GM21515 (cell line): Measurements from ENCODE around the gene STON2.
"Not testable (repeated sequence)": the region's sequence is repeated elsewhere in the genome, so short reads cannot be mapped to it uniquely, and the experiment has no call there.

Experiments used
- ATAC-seq: cut with Tn5 transposase; IDR thresholded peaks from one replicate; pipeline ENCODE4 v1.9.1; 2021; ENCODE audit not compliant: unreplicated experiment

STON2 gene

DNA sequence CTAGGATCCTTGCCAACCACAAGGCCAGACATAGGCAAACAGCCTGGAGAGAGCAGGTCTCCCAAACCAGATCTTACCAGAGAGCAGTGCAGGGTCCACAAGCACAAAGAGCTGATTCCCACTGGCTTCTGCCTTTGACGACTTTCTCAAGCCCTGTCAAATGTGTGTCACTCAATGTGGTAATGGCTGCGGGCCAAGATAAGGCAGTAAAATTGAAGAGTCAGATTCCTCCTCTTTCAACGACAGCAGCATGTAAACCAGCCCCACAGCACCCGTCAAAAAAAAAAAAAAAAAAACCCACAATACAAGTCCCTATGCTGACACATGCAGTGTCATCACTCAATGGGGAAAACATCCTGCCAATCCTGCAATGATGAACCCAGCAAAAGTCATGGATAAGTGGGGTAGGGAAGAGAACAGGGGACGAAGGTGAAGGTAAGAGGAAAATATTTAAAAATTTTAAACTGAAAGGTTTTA is at the start of gene STON2:
STON2 (minus strand) TSS at position 123 of the 477 bp plus-strand sequence. CDS start 1,942 bp downstream, outside the sequence.
- ATAC-seq: no peak

GRCh38 chr14:81449576-81449975 is 49.5 kb upstream of the STON2 start:
- no peak for ATAC-seq

DNA sequence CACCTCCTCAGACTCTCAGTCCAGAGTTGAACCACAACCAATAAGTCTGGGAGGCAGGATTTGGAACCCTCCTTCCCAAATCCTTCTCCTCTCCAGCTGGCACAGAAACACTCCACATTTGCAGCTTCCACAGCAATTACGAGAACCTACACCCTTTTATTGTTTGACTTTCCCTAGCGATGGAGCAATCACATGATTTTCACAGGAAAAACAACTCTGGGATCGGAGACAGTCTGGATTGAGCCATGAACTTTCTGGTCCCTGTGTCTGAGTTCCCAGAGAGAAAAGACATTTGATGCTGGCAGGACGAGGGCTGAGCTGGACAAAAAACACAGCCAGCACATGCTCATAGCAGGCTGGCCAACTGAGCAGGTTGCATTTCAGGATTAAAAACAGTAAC is 49.0 kb upstream of the STON2 start:
- no peak for ATAC-seq

GRCh38 chr14:81447021-81447764 is 47.1 kb upstream of the STON2 start:
- ATAC-seq: no peak

GRCh38 chr14:81446279-81447007 is 46.3 kb upstream of the STON2 start:
- ATAC-seq: no peak

- no peak for ATAC-seq
Observed at GRCh38 chr14:81441626-81442134, 41.6 kb upstream of the STON2 start.

- no peak for ATAC-seq
Observed at GRCh38 chr14:81440041-81440440, 39.9 kb upstream of the STON2 start.

GRCh38 chr14:81437244-81437643 is 37.1 kb upstream of the STON2 start:
- no peak for ATAC-seq

- peak; percentile 77 for ATAC-seq
Observed at GRCh38 chr14:81436296-81437138, 36.4 kb upstream of the STON2 start.

GRCh38 chr14:81435391-81436295 is 35.5 kb upstream of the STON2 start:
- peak; percentile 39 for ATAC-seq

- ATAC-seq: no peak
Observed at GRCh38 chr14:81435048-81435390, 34.9 kb upstream of the STON2 start.

DNA sequence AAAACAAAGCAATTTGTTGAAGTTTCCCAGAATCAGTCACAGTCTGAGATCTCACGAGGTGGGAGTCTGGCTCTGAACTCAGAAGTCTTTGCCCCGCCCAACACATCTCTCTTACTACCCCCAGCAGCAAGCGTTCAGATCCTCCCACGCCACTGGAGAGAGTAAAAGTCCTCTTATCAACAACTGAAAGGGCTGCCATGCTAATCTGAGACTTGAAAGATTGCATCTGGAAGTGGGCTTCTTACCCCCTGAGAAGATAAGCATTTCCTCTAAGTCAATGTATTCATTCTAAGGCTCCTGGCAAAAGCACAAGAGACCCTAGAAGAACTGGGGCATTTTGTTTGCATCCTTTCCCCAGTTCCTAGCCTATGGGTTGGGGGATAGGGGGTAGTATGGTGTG is 34.1 kb upstream of the STON2 start:
- no peak for ATAC-seq

DNA sequence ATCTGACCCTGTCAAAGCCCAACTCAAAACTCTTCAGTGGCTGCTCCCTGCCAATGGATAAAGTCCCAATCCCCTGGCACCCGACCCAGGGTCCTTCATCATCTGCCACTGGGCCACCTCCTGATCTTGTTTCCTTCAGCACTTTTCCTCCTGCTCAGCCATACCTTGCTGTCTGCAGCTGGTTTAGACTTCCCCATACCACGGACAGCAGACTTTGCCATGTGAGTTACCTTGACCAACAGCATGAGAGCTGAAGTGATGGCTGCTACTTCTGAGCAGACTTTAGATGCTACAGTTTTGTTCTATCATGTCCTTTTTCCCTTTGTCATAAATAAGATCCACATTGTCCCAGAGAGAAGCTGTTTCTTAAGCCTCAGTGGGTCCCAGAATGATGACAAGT is 33.3 kb upstream of the STON2 start:
- no peak for ATAC-seq

DNA sequence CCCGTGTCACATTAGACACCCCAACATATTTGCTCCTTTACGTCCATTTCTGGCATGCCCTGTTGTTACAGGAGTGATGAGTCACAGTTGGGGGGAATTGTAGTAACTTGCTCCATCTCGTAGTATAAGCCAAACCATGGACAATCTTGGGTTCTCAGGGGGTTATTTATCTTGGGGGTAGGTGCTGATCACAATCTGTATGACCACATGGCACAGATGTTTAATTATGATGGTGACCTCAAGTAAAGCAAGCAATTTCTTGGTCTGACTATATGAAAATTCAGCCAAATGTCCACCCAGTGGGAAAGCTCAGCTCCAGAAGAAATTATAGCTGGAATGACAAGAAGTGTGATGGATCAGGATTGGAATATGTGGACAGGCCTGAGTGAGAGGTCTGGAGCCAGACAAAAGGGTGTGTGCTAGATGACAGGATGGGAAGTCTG is 32.1 kb upstream of the STON2 start:
- ATAC-seq: no peak

- ATAC-seq: no peak
Observed at GRCh38 chr14:81430235-81430634, 30.1 kb upstream of the STON2 start.

DNA sequence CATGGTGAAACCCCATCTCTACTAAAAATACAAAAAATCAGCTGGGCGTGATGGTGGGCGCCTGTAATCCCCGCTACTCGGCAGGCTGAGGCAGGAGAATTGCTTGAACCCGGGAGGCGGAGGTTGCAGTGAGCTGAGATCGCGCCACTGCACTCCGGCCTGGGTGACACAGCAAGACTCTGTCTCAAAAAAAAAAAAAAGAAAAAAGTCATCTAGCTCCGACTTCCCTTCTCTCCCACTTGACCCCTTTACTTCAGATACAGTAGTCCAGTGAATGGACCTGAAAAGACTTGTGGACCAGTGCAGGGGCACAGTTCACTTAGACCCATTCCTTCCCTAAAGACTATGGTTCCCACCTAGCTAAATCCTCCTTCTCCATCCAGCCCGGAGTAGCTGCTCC is 29.6 kb upstream of the STON2 start:
- not testable (repeated sequence) for ATAC-seq

GRCh38 chr14:81429028-81429427 is 28.9 kb upstream of the STON2 start:
- ATAC-seq: no peak

DNA sequence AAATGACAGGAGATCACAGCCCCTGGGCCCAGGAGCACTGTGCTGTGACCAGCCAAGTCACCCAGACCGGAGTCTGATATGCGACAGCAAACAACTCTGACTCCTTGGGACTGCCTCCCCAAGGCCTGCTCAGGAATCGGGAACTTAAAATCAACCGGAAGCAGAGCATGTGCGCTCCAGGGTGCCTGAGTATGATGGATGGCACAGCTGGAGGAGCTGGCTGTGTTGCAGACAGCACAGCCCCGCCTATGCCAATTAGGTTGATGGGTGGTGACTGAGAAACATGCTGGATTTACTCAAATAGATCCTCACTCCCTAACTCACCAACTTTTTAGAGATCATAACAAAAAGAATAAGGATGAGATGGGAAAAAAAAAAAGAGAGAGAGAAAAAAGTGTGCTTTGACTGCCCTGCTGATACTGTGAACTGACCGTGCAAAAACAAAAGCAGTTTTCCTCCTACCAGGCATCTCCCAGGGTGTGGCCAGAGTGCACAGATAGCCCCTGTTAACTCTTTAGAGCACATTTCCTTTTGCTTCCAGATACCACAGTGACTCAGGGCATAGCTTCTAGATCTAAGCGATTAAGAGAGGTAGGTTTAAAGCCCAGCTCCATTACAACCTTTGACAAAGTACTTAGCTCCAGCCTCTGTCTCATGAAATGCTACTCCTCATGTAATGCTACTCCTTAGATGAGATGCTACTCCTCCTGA is 27.4 kb upstream of the STON2 start:
- no peak for ATAC-seq

GRCh38 chr14:81423504-81423903 is 23.4 kb upstream of the STON2 start:
- ATAC-seq: no peak
